ENCODE measurements around the gene KRTAP4-2. TPM values are rescaled to one million over a fixed set of nuclear protein-coding genes. Genes with fewer than 3 reads are reported as not detected.

The KRTAP4-2 gene
- total RNA-seq, 1 donor from 2014 or later = not detected

Other genes starting within 250 kb of the KRTAP4-2 start
- gene KRT23, start 240.6 kb downstream of the KRTAP4-2 start, total RNA-seq = not detected
- gene KRT39, start 211.3 kb downstream of the KRTAP4-2 start, total RNA-seq = not detected
- not detected for gene KRT40, start 193.9 kb downstream of the KRTAP4-2 start, total RNA-seq
- gene KRTAP3-3, start 184.1 kb downstream of the KRTAP4-2 start, total RNA-seq = not detected
- gene KRTAP3-2, start 178.3 kb downstream of the KRTAP4-2 start, total RNA-seq = not detected
- not detected for gene KRTAP3-1, start 169.1 kb downstream of the KRTAP4-2 start, total RNA-seq
- not detected for gene KRTAP1-5, start 151.0 kb downstream of the KRTAP4-2 start, total RNA-seq
- not detected for gene KRTAP1-4, start 148.0 kb downstream of the KRTAP4-2 start, total RNA-seq
- gene KRTAP1-3, start 143.3 kb downstream of the KRTAP4-2 start, total RNA-seq = not detected
- not detected for gene KRTAP1-1, start 136.8 kb downstream of the KRTAP4-2 start, total RNA-seq
- gene KRTAP2-1, start 130.9 kb downstream of the KRTAP4-2 start, total RNA-seq = not detected
- not detected for gene KRTAP2-2, start 123.0 kb downstream of the KRTAP4-2 start, total RNA-seq
- gene KRTAP2-3, start 118.1 kb downstream of the KRTAP4-2 start, total RNA-seq = not detected
- gene KRTAP2-4, start 112.3 kb downstream of the KRTAP4-2 start, total RNA-seq = not detected
- not detected for gene KRTAP4-7, start 94.1 kb downstream of the KRTAP4-2 start, total RNA-seq
- gene KRTAP4-8, start 80.1 kb downstream of the KRTAP4-2 start, total RNA-seq = not detected
- not detected for gene KRTAP4-16, start 76.0 kb downstream of the KRTAP4-2 start, total RNA-seq
- gene KRTAP4-9, start 72.8 kb downstream of the KRTAP4-2 start, total RNA-seq = not detected
- not detected for gene KRTAP4-11, start 59.8 kb downstream of the KRTAP4-2 start, total RNA-seq
- gene KRTAP4-12, start 54.0 kb downstream of the KRTAP4-2 start, total RNA-seq = not detected
- not detected for gene KRTAP4-6, start 37.7 kb downstream of the KRTAP4-2 start, total RNA-seq
- not detected for gene KRTAP4-5, start 28.4 kb downstream of the KRTAP4-2 start, total RNA-seq
- gene KRTAP4-4, start 17.5 kb downstream of the KRTAP4-2 start, total RNA-seq = not detected
- gene KRTAP4-3, start 10.0 kb downstream of the KRTAP4-2 start, total RNA-seq = not detected
- not detected for gene KRTAP4-1, start 6.7 kb upstream of the KRTAP4-2 start, total RNA-seq
- not detected for gene KRTAP9-1, start 11.7 kb upstream of the KRTAP4-2 start, total RNA-seq
- not detected for gene KRTAP9-2, start 48.4 kb upstream of the KRTAP4-2 start, total RNA-seq
- not detected for gene KRTAP9-3, start 54.2 kb upstream of the KRTAP4-2 start, total RNA-seq
- not detected for gene KRTAP9-8, start 59.8 kb upstream of the KRTAP4-2 start, total RNA-seq
- not detected for gene KRTAP9-4, start 71.5 kb upstream of the KRTAP4-2 start, total RNA-seq
- gene KRTAP9-9, start 77.2 kb upstream of the KRTAP4-2 start, total RNA-seq = not detected
- not detected for gene KRTAP9-6, start 87.2 kb upstream of the KRTAP4-2 start, total RNA-seq
- gene KRTAP9-7, start 97.5 kb upstream of the KRTAP4-2 start, total RNA-seq = not detected
- not detected for gene KRTAP29-1, start 124.6 kb upstream of the KRTAP4-2 start, total RNA-seq
- gene KRTAP16-1, start 131.1 kb upstream of the KRTAP4-2 start, total RNA-seq = not detected
- not detected for gene KRTAP17-1, start 137.5 kb upstream of the KRTAP4-2 start, total RNA-seq
- gene KRT33A, start 172.6 kb upstream of the KRTAP4-2 start, total RNA-seq = not detected
- gene KRT33B, start 191.6 kb upstream of the KRTAP4-2 start, total RNA-seq = not detected
- gene KRT34, start 204.1 kb upstream of the KRTAP4-2 start, total RNA-seq = not detected
- gene KRT31, start 219.4 kb upstream of the KRTAP4-2 start, total RNA-seq = not detected
- not detected for gene KRT37, start 246.4 kb upstream of the KRTAP4-2 start, total RNA-seq